Measurements from ENCODE around the gene NRDC. TPM values are rescaled to one million over a fixed set of nuclear protein-coding genes. Genes with fewer than 3 reads are reported as not detected.

The NRDC gene
- total and polyA plus RNA-seq, 2 donors: 56.2 to 151 TPM

GRCh38 chr1:51856745-51857144 lies 21.8 kb downstream of the NRDC start:
- no peak overlapping the region for H3K27ac ChIP-seq (ENCODE audit: low read depth in 1 of 2, low read length in 1 of 2)
- no peak overlapping the region for H3K4me3 ChIP-seq (ENCODE audit: low read length in 2 of 2)
- no peaks in the 10 kb centered on the region for H3K9me3 ChIP-seq (ENCODE audit: control insufficient read depth in 2 of 2, insufficient read depth in 1 of 2, low read length in 1 of 2)
- peaks cover 3 to 11% of the 10 kb centered on the region in 2 donors for H3K36me3 ChIP-seq (ENCODE audit: control insufficient read depth in 2 of 2, insufficient read depth in 2 of 2, low read length in 1 of 2)
- no peak for DNase-seq (ENCODE audit: low read depth in 6 of 9, low spot score in 9 of 9)
- H3K4me1 ChIP-seq (ENCODE audit: control insufficient read depth in 2 of 2, insufficient read depth in 2 of 2, low read length in 2 of 2): peaks cover 0 to 3% of the 10 kb centered on the region in 2 donors
- no peaks in the 10 kb centered on the region for H3K27me3 ChIP-seq (ENCODE audit: control insufficient read depth in 2 of 2, insufficient read depth in 1 of 2, low read length in 1 of 2)

DNA sequence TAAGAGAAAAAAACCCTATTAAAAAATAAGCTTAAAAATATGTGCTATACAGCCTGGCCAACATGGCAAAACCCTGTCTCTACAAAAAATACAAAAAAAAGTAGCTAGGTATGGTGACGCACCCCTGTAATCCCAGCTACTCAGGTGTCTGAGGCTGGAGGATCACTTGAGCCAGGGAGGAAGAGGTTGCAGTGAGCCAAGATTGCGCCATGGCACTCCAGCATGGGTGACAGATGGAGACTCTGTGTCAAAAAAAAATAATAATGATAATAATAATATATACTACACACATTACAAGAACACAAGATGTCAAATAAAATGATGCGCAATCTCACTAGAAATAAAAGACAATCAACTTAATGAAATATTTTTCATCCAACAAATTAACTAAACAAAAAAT lies 22.9 kb downstream of the NRDC start:
- WGBS: 99% methylated on average over 3 of the region's 3 CpGs
- no peak for DNase-seq (ENCODE audit: low read depth in 6 of 9, low spot score in 9 of 9)
- Histone ChIP-seq H3K9me3 (ENCODE audit: control insufficient read depth in 2 of 2, insufficient read depth in 1 of 2, low read length in 1 of 2) (no peaks in the 10 kb centered on the region), H3K4me1 (ENCODE audit: control insufficient read depth in 2 of 2, insufficient read depth in 2 of 2, low read length in 2 of 2) (peaks cover 5 to 7% of the 10 kb centered on the region in 2 donors), H3K36me3 (ENCODE audit: control insufficient read depth in 2 of 2, insufficient read depth in 2 of 2, low read length in 1 of 2) (peaks cover 3 to 11% of the 10 kb centered on the region in 2 donors), H3K27me3 (ENCODE audit: control insufficient read depth in 2 of 2, insufficient read depth in 1 of 2, low read length in 1 of 2) (no peaks in the 10 kb centered on the region), H3K4me3 (ENCODE audit: low read length in 2 of 2) (no peak overlapping the region), H3K27ac (ENCODE audit: low read depth in 1 of 2, low read length in 1 of 2) (no peak overlapping the region)

- no peak for DNase-seq (ENCODE audit: low read depth in 6 of 9, low spot score in 9 of 9)
- H3K9me3 ChIP-seq (ENCODE audit: control insufficient read depth in 2 of 2, insufficient read depth in 1 of 2, low read length in 1 of 2): no peaks in the 10 kb centered on the region
- peaks cover 3 to 11% of the 10 kb centered on the region in 2 donors for H3K36me3 ChIP-seq (ENCODE audit: control insufficient read depth in 2 of 2, insufficient read depth in 2 of 2, low read length in 1 of 2)
- no peak overlapping the region for H3K4me3 ChIP-seq (ENCODE audit: low read length in 2 of 2)
- peaks cover 7 to 11% of the 10 kb centered on the region in 2 donors for H3K4me1 ChIP-seq (ENCODE audit: control insufficient read depth in 2 of 2, insufficient read depth in 2 of 2, low read length in 2 of 2)
- 99% methylated on average over 2 of the region's 2 CpGs for WGBS
- H3K27ac ChIP-seq (ENCODE audit: low read depth in 1 of 2, low read length in 1 of 2): no peak overlapping the region
- H3K27me3 ChIP-seq (ENCODE audit: control insufficient read depth in 2 of 2, insufficient read depth in 1 of 2, low read length in 1 of 2): no peaks in the 10 kb centered on the region
Observed at GRCh38 chr1:51853360-51853759, 25.2 kb downstream of the NRDC start.

DNA sequence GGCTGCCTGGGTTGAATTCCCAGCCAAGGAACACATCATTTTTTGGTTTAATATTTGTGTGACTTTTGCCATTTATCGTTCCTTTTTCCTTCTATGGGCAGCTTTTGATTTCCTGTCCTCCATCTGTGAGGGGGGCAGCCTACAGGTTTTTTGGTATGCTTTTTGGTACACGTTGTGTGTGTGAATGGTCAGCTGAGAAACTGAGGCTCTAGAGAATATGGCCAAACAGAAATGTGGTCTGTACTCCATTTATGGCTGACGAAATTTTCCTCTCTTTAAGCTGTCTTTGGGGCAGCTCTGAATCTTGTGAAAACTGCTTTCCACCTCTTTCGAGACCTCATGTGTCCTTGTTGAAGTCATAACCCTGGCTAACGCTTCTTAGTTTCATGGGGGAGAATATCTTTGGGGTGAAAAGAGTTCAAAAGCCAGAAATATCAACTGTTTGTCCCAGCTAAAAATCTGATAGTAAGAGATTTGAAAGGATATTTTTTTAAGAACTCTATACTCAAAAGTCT lies 26.6 kb downstream of the NRDC start:
- H3K27me3 ChIP-seq (ENCODE audit: control insufficient read depth in 2 of 2, insufficient read depth in 1 of 2, low read length in 1 of 2): no peaks in the 10 kb centered on the region
- H3K36me3 ChIP-seq (ENCODE audit: control insufficient read depth in 2 of 2, insufficient read depth in 2 of 2, low read length in 1 of 2): peaks cover 11 to 13% of the 10 kb centered on the region in 2 donors
- H3K9me3 ChIP-seq (ENCODE audit: control insufficient read depth in 2 of 2, insufficient read depth in 1 of 2, low read length in 1 of 2): peaks cover 0 to 8% of the 10 kb centered on the region in 2 donors
- no peak overlapping the region for H3K27ac ChIP-seq (ENCODE audit: low read depth in 1 of 2, low read length in 1 of 2)
- DNase-seq (ENCODE audit: low read depth in 6 of 9, low spot score in 9 of 9): no peak
- no peak overlapping the region for H3K4me3 ChIP-seq (ENCODE audit: low read length in 2 of 2)
- 89% methylated on average over 5 of the region's 5 CpGs for WGBS
- H3K4me1 ChIP-seq (ENCODE audit: control insufficient read depth in 2 of 2, insufficient read depth in 2 of 2, low read length in 2 of 2): peaks cover 7 to 11% of the 10 kb centered on the region in 2 donors

DNA sequence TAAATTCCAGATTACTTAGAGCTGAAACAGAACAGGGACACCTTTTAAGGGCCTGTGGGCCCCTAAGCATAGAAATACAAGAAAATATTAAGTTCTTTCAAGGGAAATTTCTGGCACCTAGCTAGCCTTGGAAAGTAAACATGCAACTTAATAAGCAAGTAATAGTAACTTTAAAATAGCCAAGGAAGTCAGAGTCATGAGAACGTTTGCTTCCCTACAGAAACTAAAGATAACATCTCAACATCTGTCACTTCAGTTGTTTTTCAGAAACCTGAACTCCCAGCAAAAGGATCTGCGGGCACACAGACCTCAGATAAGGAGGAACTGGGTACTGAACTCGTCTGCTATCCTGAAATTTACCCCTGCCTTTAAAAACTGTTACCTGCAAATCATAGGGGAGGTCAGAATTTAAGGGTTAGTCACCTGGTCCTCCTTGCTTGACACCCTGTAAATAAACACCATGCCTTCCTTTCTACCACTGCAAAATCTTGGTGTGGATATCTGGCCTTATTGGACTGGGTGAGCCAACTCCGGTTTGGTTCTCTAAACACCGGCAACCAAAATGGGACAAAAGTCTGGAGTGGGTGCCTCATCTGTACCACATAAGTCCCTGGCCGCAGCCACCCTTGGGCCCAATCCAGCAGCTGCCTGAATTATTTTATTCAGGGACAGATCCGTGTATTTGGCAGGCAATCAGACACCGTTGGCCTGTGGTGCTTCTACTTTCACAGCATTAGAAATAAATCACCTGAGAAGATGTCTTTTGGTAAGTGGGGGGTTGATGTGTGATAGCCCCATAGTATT lies 27.9 kb downstream of the NRDC start:
- Histone ChIP-seq H3K9me3 (ENCODE audit: control insufficient read depth in 2 of 2, insufficient read depth in 1 of 2, low read length in 1 of 2) (peaks cover 0 to 8% of the 10 kb centered on the region in 2 donors), H3K4me3 (ENCODE audit: low read length in 2 of 2) (no peak overlapping the region), H3K27me3 (ENCODE audit: control insufficient read depth in 2 of 2, insufficient read depth in 1 of 2, low read length in 1 of 2) (no peaks in the 10 kb centered on the region), H3K4me1 (ENCODE audit: control insufficient read depth in 2 of 2, insufficient read depth in 2 of 2, low read length in 2 of 2) (peaks cover 7 to 11% of the 10 kb centered on the region in 2 donors), H3K36me3 (ENCODE audit: control insufficient read depth in 2 of 2, insufficient read depth in 2 of 2, low read length in 1 of 2) (peaks cover 11% of the 10 kb centered on the region in 2 donors), H3K27ac (ENCODE audit: low read depth in 1 of 2, low read length in 1 of 2) (peak overlapping the region in 1 of 2 donors; percentile 36)
- 46% methylated on average over 8 of the region's 8 CpGs for WGBS
- peak in 3 of 9 donors; percentile 4 to 28 (median 4) for DNase-seq (ENCODE audit: low read depth in 6 of 9, low spot score in 9 of 9)

DNA sequence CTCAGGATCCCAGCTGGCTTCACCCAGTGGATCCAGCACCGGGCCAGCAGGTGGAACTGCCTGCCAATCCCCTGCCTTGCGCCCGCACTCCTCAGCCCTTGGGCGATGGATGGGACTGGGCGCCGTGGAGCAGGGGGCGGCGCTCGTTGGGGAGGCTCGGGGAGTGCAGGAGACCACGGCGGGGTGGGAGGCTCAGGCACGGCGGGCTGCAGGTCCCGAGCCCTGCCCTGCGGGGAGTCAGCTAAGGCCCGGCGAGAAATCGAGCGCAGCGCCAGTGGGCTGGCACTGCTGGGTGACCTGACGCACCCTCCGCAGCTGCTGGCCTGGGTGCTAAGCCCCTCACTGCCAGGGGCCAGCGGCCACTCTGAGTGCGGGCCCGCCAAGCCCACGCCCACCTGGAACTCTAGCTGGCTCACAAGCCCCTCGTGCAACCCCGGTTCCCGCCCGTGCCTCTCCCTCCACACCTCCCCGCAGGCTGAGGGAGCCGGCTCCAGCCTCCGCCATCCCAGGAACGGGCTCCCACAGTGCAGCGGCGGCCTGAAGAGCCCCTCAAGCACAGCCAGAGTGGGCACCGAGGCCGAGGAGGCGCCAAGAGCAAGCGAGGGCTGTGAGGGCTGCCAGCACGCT lies 31.1 kb downstream of the NRDC start:
- WGBS: 98% methylated on average over 42 of the region's 42 CpGs

DNA sequence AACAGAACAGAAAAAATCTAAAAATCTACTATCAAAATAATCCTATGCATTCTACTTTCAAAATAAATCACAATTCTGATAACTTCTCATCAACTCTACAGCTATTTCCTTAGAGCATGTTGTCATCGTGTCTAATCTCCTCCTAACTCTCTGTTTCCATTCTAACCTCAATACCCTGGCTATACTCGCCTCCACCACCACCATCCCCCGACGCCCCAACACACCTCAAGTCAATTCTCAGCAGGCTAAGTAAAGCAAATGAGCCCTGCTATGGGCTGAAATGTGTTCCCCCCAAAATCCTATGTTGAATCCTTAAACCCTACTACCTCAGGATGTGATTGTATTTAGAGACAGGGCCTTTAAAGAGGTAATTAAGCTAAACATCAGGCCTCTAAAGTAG lies 34.6 kb downstream of the NRDC start:
- Histone ChIP-seq H3K27me3 (ENCODE audit: control insufficient read depth in 2 of 2, insufficient read depth in 1 of 2, low read length in 1 of 2) (no peaks in the 10 kb centered on the region), H3K9me3 (ENCODE audit: control insufficient read depth in 2 of 2, insufficient read depth in 1 of 2, low read length in 1 of 2) (peaks cover 0 to 8% of the 10 kb centered on the region in 2 donors), H3K4me3 (ENCODE audit: low read length in 2 of 2) (no peak overlapping the region), H3K27ac (ENCODE audit: low read depth in 1 of 2, low read length in 1 of 2) (no peak overlapping the region), H3K36me3 (ENCODE audit: control insufficient read depth in 2 of 2, insufficient read depth in 2 of 2, low read length in 1 of 2) (peaks cover 11 to 19% of the 10 kb centered on the region in 2 donors), H3K4me1 (ENCODE audit: control insufficient read depth in 2 of 2, insufficient read depth in 2 of 2, low read length in 2 of 2) (no peaks in the 10 kb centered on the region)
- WGBS: 94% methylated on average over 4 of the region's 4 CpGs
- DNase-seq (ENCODE audit: low read depth in 6 of 9, low spot score in 9 of 9): no peak

More for the DNA sequence above, 31.1 kb downstream of the NRDC start:
- Histone ChIP-seq H3K36me3 (ENCODE audit: control insufficient read depth in 2 of 2, insufficient read depth in 2 of 2, low read length in 1 of 2) (peaks cover 5 to 11% of the 10 kb centered on the region in 2 donors), H3K9me3 (ENCODE audit: control insufficient read depth in 2 of 2, insufficient read depth in 1 of 2, low read length in 1 of 2) (peaks cover 0 to 8% of the 10 kb centered on the region in 2 donors), H3K27me3 (ENCODE audit: control insufficient read depth in 2 of 2, insufficient read depth in 1 of 2, low read length in 1 of 2) (no peaks in the 10 kb centered on the region), H3K4me3 (ENCODE audit: low read length in 2 of 2) (no peak overlapping the region), H3K4me1 (ENCODE audit: control insufficient read depth in 2 of 2, insufficient read depth in 2 of 2, low read length in 2 of 2) (peaks cover 7 to 11% of the 10 kb centered on the region in 2 donors), H3K27ac (ENCODE audit: low read depth in 1 of 2, low read length in 1 of 2) (no peak overlapping the region)
- no peak for DNase-seq (ENCODE audit: low read depth in 6 of 9, low spot score in 9 of 9)

DNA sequence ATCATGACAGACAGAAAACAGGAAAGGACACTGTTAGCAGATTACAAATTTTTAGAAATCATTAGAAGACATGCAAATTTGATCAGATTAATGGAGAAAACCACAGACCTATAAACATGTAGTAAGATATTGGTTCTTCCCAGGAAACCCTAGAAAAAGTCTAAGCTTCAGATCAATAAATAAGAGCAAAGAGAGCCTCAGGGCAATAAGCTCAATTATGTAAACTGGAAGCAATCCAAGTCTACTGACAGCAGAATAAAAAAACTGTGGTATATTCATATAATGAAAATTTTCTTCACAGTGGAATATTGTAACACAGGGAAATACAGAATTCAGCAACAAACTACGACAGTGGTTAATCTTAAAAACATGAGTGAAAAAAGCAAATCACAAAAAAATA lies 36.3 kb downstream of the NRDC start:
- Histone ChIP-seq H3K27ac (ENCODE audit: low read depth in 1 of 2, low read length in 1 of 2) (no peak overlapping the region), H3K4me1 (ENCODE audit: control insufficient read depth in 2 of 2, insufficient read depth in 2 of 2, low read length in 2 of 2) (no peaks in the 10 kb centered on the region), H3K9me3 (ENCODE audit: control insufficient read depth in 2 of 2, insufficient read depth in 1 of 2, low read length in 1 of 2) (peaks cover 0 to 4% of the 10 kb centered on the region in 2 donors), H3K4me3 (ENCODE audit: low read length in 2 of 2) (no peak overlapping the region), H3K36me3 (ENCODE audit: control insufficient read depth in 2 of 2, insufficient read depth in 2 of 2, low read length in 1 of 2) (peaks cover 6 to 31% of the 10 kb centered on the region in 2 donors), H3K27me3 (ENCODE audit: control insufficient read depth in 2 of 2, insufficient read depth in 1 of 2, low read length in 1 of 2) (no peaks in the 10 kb centered on the region)
- WGBS: 98% methylated on average over 1 of the region's 1 CpG
- DNase-seq (ENCODE audit: low read depth in 6 of 9, low spot score in 9 of 9): no peak
